ENCODE results near the gene GAPDH. TPM values are rescaled to one million over a fixed set of nuclear protein-coding genes. Genes with fewer than 3 reads are reported as not detected.
A peak's percentile ranks its signal among the peaks of the same experiment; 100 is the strongest.

Gene GAPDH
- total RNA-seq, 1 donor from 2014 or later: 3,866 TPM

DNA sequence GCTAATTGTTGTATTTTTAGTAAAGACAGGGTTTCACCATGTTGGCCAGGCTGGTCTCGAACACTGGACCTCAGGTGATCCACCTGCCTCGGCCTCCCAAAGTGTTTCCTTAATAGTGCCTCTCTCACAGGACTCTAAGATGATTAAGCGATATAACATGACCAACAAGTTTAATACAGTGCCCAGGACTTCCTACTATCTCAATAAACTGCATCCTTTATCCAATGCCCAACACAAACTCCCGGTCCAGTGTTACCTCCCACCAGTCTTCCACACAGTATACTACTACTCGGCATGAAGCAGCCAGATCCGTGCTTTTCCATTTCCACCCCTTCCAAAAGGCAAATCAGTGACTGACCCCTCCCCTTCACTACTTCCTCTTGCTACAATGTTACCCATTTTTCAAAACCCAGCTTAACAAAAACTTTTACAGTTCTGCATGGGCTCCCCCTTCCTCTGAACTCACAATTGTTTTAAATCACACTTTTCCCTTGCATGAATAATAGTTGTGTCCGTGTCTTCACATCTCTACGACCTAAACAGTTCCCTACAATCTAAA lies 32.9 kb downstream of the GAPDH start:
- Histone ChIP-seq H3K27me3 (no peaks in the 10 kb centered on the region), H4K20me1 (ENCODE audit: low read depth) (peaks cover 16% of the 10 kb centered on the region), H3K4me1 (peaks cover 6% of the 10 kb centered on the region), H3K27ac (no peak overlapping the region), H3K36me3 (peaks cover 5% of the 10 kb centered on the region), H2AFZ (replicated peaks) (no peak overlapping the region), H3F3A (ENCODE audit: low read depth) (peaks cover 55% of the 10 kb centered on the region), H3K9me3 (ENCODE audit: low read depth) (no peaks in the 10 kb centered on the region), H3K9ac (peak overlapping the region; percentile 49), H3K4me3 (peak overlapping the region; percentile 60), H3K79me2 (ENCODE audit: low read depth) (peaks cover 32% of the 10 kb centered on the region), H3K4me2 (peak overlapping the region; percentile 91)
- DNase-seq (ENCODE audit: low spot score): no peak
- Mint-ChIP-seq H3K27ac (no peak overlapping the region), H3K4me3 (peak overlapping the region; percentile 99), H3K27me3 (ENCODE audit: insufficient read depth, low read depth) (no peaks in the 10 kb centered on the region), H3K9me3 (peaks cover 2% of the 10 kb centered on the region), H3K4me1 (peaks cover 14% of the 10 kb centered on the region), H3K36me3 (peaks cover 45% of the 10 kb centered on the region)
- no peak for TF ChIP-seq EZH2phosphoT487 (IDR thresholded peaks at IDR 0.05)

DNA sequence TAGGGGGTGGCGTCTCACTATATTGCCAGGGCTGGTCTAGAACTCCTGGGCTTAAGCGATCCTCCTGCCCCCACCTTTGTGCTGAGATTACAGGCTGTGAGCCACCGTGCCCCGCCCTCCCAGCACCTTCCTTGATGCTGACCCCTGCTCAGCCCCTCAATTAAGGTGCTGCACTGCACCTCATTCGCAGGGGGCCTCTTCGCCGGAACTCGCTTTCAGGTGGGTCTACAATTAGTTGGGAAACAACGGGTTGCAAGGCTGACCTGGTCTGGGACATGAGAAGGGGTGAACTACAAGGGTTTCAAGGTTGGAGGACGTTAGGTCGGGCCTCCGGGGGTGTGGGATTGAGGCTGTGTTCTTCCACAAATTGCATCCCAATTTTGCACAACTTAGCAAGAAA lies 35.0 kb downstream of the GAPDH start:
- Mint-ChIP-seq H3K27ac (no peak overlapping the region), H3K9me3 (peaks cover 2% of the 10 kb centered on the region), H3K27me3 (ENCODE audit: insufficient read depth, low read depth) (no peaks in the 10 kb centered on the region), H3K36me3 (peaks cover 40% of the 10 kb centered on the region), H3K4me1 (peaks cover 14% of the 10 kb centered on the region), H3K4me3 (peak overlapping the region; percentile 99)
- no peaks in the 10 kb centered on the region for H3K9me3 ChIP-seq (ENCODE audit: low read depth)
- H3K79me2 ChIP-seq (ENCODE audit: low read depth): peaks cover 32% of the 10 kb centered on the region
- DNase-seq (ENCODE audit: low spot score): no peak
- no peak overlapping the region for H3K4me3 ChIP-seq
- H3F3A ChIP-seq (ENCODE audit: low read depth): peaks cover 64% of the 10 kb centered on the region
- H3K4me2 ChIP-seq: no peak overlapping the region
- H3K36me3 ChIP-seq: peaks cover 20% of the 10 kb centered on the region
- no peak overlapping the region for H2AFZ ChIP-seq (replicated peaks)
- H3K27ac ChIP-seq: no peak overlapping the region
- H3K27me3 ChIP-seq: no peaks in the 10 kb centered on the region
- H4K20me1 ChIP-seq (ENCODE audit: low read depth): peaks cover 8% of the 10 kb centered on the region
- TF ChIP-seq EZH2phosphoT487 (IDR thresholded peaks at IDR 0.05): no peak
- peaks cover 6% of the 10 kb centered on the region for H3K4me1 ChIP-seq
- no peak overlapping the region for H3K9ac ChIP-seq

DNA sequence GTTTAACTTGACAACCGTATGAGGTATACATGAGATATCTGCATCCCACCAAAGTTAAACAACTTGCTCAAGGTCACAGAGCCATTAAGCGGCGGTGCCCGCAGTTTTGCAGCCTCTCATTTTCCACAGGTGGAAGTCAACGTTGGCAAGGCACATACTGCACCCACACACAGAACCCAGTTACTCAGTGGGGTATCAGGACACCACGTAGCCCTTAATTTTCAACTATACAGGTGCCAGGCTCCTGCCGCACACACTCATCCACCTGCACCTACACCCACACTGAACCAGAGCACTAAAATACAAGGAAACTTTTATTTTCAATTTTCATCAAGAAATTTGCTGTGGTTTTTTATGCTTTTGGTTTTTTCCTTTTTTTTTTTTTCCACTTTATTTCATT lies 35.5 kb downstream of the GAPDH start:
- H3K4me3 ChIP-seq: no peak overlapping the region
- H3K9me3 Mint-ChIP-seq: peaks cover 2% of the 10 kb centered on the region
- no peak overlapping the region for H3K9ac ChIP-seq
- DNase-seq (ENCODE audit: low spot score): no peak
- H3K27me3 Mint-ChIP-seq (ENCODE audit: insufficient read depth, low read depth): no peaks in the 10 kb centered on the region
- H3K4me1 Mint-ChIP-seq: peaks cover 14% of the 10 kb centered on the region
- H3K27ac Mint-ChIP-seq: no peak overlapping the region
- no peak overlapping the region for H3K4me2 ChIP-seq
- H3K9me3 ChIP-seq (ENCODE audit: low read depth): no peaks in the 10 kb centered on the region
- peaks cover 64% of the 10 kb centered on the region for H3F3A ChIP-seq (ENCODE audit: low read depth)
- peak overlapping the region; percentile 99 for H3K4me3 Mint-ChIP-seq
- H3K27me3 ChIP-seq: no peaks in the 10 kb centered on the region
- H3K4me1 ChIP-seq: peaks cover 6% of the 10 kb centered on the region
- H3K27ac ChIP-seq: no peak overlapping the region
- peaks cover 24% of the 10 kb centered on the region for H3K36me3 ChIP-seq
- H3K36me3 Mint-ChIP-seq: peaks cover 40% of the 10 kb centered on the region
- peaks cover 32% of the 10 kb centered on the region for H3K79me2 ChIP-seq (ENCODE audit: low read depth)
- no peak overlapping the region for H2AFZ ChIP-seq (replicated peaks)
- TF ChIP-seq EZH2phosphoT487 (IDR thresholded peaks at IDR 0.05): no peak
- TF ChIP-seq EZH2 (IDR thresholded peaks at IDR 0.05): no peak
- TF ChIP-seq, protein P1, sequence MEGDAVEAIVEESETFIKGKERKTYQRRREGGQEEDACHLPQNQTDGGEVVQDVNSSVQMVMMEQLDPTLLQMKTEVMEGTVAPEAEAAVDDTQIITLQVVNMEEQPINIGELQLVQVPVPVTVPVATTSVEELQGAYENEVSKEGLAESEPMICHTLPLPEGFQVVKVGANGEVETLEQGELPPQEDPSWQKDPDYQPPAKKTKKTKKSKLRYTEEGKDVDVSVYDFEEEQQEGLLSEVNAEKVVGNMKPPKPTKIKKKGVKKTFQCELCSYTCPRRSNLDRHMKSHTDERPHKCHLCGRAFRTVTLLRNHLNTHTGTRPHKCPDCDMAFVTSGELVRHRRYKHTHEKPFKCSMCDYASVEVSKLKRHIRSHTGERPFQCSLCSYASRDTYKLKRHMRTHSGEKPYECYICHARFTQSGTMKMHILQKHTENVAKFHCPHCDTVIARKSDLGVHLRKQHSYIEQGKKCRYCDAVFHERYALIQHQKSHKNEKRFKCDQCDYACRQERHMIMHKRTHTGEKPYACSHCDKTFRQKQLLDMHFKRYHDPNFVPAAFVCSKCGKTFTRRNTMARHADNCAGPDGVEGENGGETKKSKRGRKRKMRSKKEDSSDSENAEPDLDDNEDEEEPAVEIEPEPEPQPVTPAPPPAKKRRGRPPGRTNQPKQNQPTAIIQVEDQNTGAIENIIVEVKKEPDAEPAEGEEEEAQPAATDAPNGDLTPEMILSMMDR (IDR thresholded peaks at IDR 0.05): no peak
- peaks cover 8% of the 10 kb centered on the region for H4K20me1 ChIP-seq (ENCODE audit: low read depth)

DNA sequence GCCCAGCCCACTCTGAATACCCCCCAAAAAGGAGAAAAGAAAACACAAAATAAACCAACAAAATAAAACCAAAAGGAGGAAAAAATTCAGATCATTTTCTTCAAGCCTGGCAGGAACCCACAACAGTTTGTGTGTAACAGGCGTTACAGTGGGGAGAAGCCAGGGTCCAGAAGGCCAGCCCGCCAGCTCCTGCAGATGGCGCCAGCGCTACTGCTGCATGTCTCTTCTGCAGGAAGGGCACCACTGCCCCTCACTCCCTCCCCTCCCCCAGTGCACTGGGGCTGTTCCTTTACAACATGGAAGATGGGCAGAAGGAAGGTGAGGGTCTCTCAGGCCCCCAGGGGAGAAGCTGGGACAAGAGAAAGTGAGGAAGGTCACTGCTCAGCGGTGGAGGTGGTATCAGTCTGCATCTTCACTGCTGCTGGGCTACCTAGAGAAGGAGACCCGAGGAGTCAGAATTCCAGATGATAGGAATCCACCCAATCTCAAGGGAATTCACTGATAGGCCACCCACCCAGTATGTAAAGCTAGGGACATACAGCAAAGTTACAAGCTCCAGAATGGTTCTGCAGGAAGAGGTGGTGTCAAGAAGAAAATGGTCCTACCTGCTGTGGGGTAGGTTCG lies 36.1 kb downstream of the GAPDH start:
- Histone ChIP-seq H3K79me2 (ENCODE audit: low read depth) (peaks cover 32% of the 10 kb centered on the region), H3K4me2 (no peak overlapping the region), H4K20me1 (ENCODE audit: low read depth) (peaks cover 8% of the 10 kb centered on the region), H3K27ac (no peak overlapping the region), H2AFZ (replicated peaks) (no peak overlapping the region), H3K36me3 (peaks cover 24% of the 10 kb centered on the region), H3K27me3 (no peaks in the 10 kb centered on the region), H3K4me1 (peaks cover 6% of the 10 kb centered on the region), H3F3A (ENCODE audit: low read depth) (peaks cover 65% of the 10 kb centered on the region), H3K4me3 (no peak overlapping the region), H3K9me3 (ENCODE audit: low read depth) (no peaks in the 10 kb centered on the region), H3K9ac (no peak overlapping the region)
- peak; percentile 76 for DNase-seq (ENCODE audit: low spot score)
- H3K27me3 Mint-ChIP-seq (ENCODE audit: insufficient read depth, low read depth): no peaks in the 10 kb centered on the region
- TF ChIP-seq, protein P1 (IDR thresholded peaks at IDR 0.05): peak; percentile 71
- TF ChIP-seq EZH2phosphoT487 (IDR thresholded peaks at IDR 0.05): no peak
- peak overlapping the region; percentile 99 for H3K4me3 Mint-ChIP-seq
- peaks cover 2% of the 10 kb centered on the region for H3K9me3 Mint-ChIP-seq
- H3K4me1 Mint-ChIP-seq: peaks cover 14% of the 10 kb centered on the region
- H3K36me3 Mint-ChIP-seq: peaks cover 41% of the 10 kb centered on the region
- no peak overlapping the region for H3K27ac Mint-ChIP-seq
